CD8-positive, alpha-beta memory T cell (primary cell): Measurements from ENCODE around the gene EZH1. TPM values are rescaled to one million over a fixed set of nuclear protein-coding genes. Genes with fewer than 3 reads are reported as not detected.

ENCODE experiments used
- CTCF ChIA-PET: fragments of 350-600 bp; sonication (Branson Sonifier 250); formaldehyde crosslinking; loops from one replicate; lab custom pipeline; 2021; ENCODE audit warnings: antibody characterized with exemption; lab: Charles Lee
- POLR2A ChIA-PET: fragments of 350-600 bp; sonication (Branson Sonifier 250); formaldehyde crosslinking; loops from one replicate; lab custom pipeline; 2021; ENCODE audit warnings: antibody characterized with exemption; lab: Charles Lee
- DNase-seq, 5 donors: peaks; one replicate each; pipeline versions ENCODE4 v3.0.0 to v3.0.0-alpha.2; 2020 to 2022; ENCODE audit warnings: mixed read lengths in 1 of 5
- H3K27ac ChIP-seq: one replicate; pipeline ENCODE4 v1.7.0; 2013; ENCODE audit warnings: low read depth, mild to moderate bottlenecking, low read length, moderate library complexity
- H3K27me3 ChIP-seq: 2 replicates; pipeline ENCODE4 v1.7.0; 2013; ENCODE audit warnings: low read length, mild to moderate bottlenecking; ENCODE audit not compliant: insufficient read depth, poor library complexity, severe bottlenecking
- H3K36me3 ChIP-seq: 2 replicates; pipeline ENCODE4 v1.7.0; 2013; ENCODE audit warnings: mild to moderate bottlenecking, low read length, moderate library complexity; ENCODE audit not compliant: insufficient read depth
- H3K4me1 ChIP-seq: 2 replicates; pipeline ENCODE4 v1.7.0; 2013; ENCODE audit warnings: mild to moderate bottlenecking, low read length, moderate library complexity; ENCODE audit not compliant: insufficient read depth
- H3K4me3 ChIP-seq: 2 replicates; pipeline ENCODE4 v1.7.0; 2013; ENCODE audit warnings: mild to moderate bottlenecking, low read length
- H3K9me3 ChIP-seq: 2 replicates; pipeline ENCODE4 v1.7.0; 2013; ENCODE audit warnings: mild to moderate bottlenecking, low read length
- H3K27ac Mint-ChIP-seq, 8 donors: one replicate each; pipeline ENCODE4 v1.8.0; 2020 to 2021; ENCODE audit warnings: mixed read lengths in 8 of 8, mild to moderate bottlenecking in 6 of 8, inconsistent platforms in 3 of 8, moderate library complexity in 3 of 8
- H3K27me3 Mint-ChIP-seq, 2 donors: one replicate each; pipeline ENCODE4 v1.8.0; 2020 to 2021; ENCODE audit warnings: mixed read lengths in 2 of 2, mild to moderate bottlenecking in 1 of 2, moderate library complexity in 1 of 2
- H3K36me3 Mint-ChIP-seq, 3 donors: one replicate each; pipeline ENCODE4 v1.8.0; 2020 to 2021; ENCODE audit warnings: mixed read lengths in 3 of 3, inconsistent platforms in 1 of 3, mild to moderate bottlenecking in 1 of 3
- H3K4me1 Mint-ChIP-seq, 3 donors: one replicate each; pipeline ENCODE4 v1.8.0; 2020 to 2021; ENCODE audit warnings: mixed read lengths in 3 of 3, inconsistent platforms in 1 of 3, mild to moderate bottlenecking in 1 of 3
- H3K4me3 Mint-ChIP-seq, 7 donors: one replicate each; pipeline ENCODE4 v1.8.0; 2020 to 2021; ENCODE audit warnings: mixed read lengths in 7 of 7, mild to moderate bottlenecking in 6 of 7, moderate library complexity in 4 of 7, inconsistent platforms in 2 of 7
- H3K9me3 Mint-ChIP-seq, 5 donors: one replicate each; pipeline ENCODE4 v1.8.0; 2020 to 2022; ENCODE audit warnings: mixed read lengths in 5 of 5, mild to moderate bottlenecking in 3 of 5, moderate library complexity in 2 of 5, inconsistent platforms in 1 of 5
- polyA plus RNA-seq: library from polyadenylated mRNA; unstranded; fragments of 300-500 nt; fragmentation: Illumina TruSeq; gene quantifications from one replicate; pipeline ENCODE4 v1.2.3, GENCODE V29; 2021
- total RNA-seq, 2 experiments: library from RNA; stranded (reverse); gene quantifications; one replicate each; pipeline ENCODE4 v1.2.3, GENCODE V29; 2021

The EZH1 gene
- total and polyA plus RNA-seq, 3 experiments from 2014 or later: 37.2 to 42.6 (median 40.8) TPM

GRCh38 chr17:42678951-42679491, 65.8 kb downstream of the EZH1 start:
- Histone ChIP-seq H3K4me3 (peak overlapping the region; percentile 66), H3K27me3 (peaks cover 44% of the 10 kb centered on the region), H3K4me1 (peaks cover 78% of the 10 kb centered on the region), H3K9me3 (no peaks in the 10 kb centered on the region), H3K27ac (peak overlapping the region; percentile 53), H3K36me3 (no peaks in the 10 kb centered on the region)
- Mint-ChIP-seq H3K4me3 (peak overlapping the region; percentile 84 to 91 (median 88)), H3K9me3 (no peaks in the 10 kb centered on the region), H3K4me1 (peaks cover 55 to 81% (median 67%) of the 10 kb centered on the region in 3 donors), H3K36me3 (no peaks in the 10 kb centered on the region), H3K27me3 (peaks cover 38 to 46% of the 10 kb centered on the region in 2 donors), H3K27ac (peak overlapping the region in 7 of 8 donors; percentile 74 to 98 (median 84))
- ChIA-PET CTCF (interaction anchor here (0.6 to 4.9 kb wide), 16 partner anchors 10 to 319 kb away, joined by 3 to 44 read pairs (median 5); partner anchors contain the start of genes PSMC3IP, RETREG3, TUBG1 and VPS25), POLR2A (interaction anchor here (0.5 to 1.9 kb wide), 3 partner anchors 70 to 101 kb away, joined by 5 to 10 read pairs (median 8); partner anchors contain the start of genes PSMC3IP, RETREG3 and TUBG1)
- peak in 3 of 5 donors; percentile 32 to 71 (median 52) for DNase-seq

- Mint-ChIP-seq H3K27me3 (peaks cover 39 to 45% of the 10 kb centered on the region in 2 donors), H3K4me3 (peak overlapping the region; percentile 87 to 91 (median 88)), H3K36me3 (no peaks in the 10 kb centered on the region), H3K9me3 (no peaks in the 10 kb centered on the region), H3K4me1 (peaks cover 51 to 76% (median 63%) of the 10 kb centered on the region in 3 donors), H3K27ac (peak overlapping the region; percentile 66 to 98 (median 82))
- Histone ChIP-seq H3K4me1 (peaks cover 81% of the 10 kb centered on the region), H3K9me3 (no peaks in the 10 kb centered on the region), H3K27me3 (peaks cover 48% of the 10 kb centered on the region), H3K36me3 (no peaks in the 10 kb centered on the region), H3K4me3 (peak overlapping the region; percentile 74), H3K27ac (peak overlapping the region; percentile 73)
- DNase-seq: peak; percentile 50 to 72 (median 60)
- POLR2A ChIA-PET: interaction anchor here (0.6 to 1.9 kb wide), 4 partner anchors 95 to 637 kb away, joined by 3 to 8 read pairs (median 4); partner anchors contain the start of genes PSMC3IP and VPS25
- CTCF ChIA-PET: interaction anchor here (0.6 to 4.9 kb wide), 8 partner anchors 9 to 320 kb away, joined by 4 to 44 read pairs (median 6); partner anchors contain the start of genes PSMC3IP, RETREG3, TUBG1 and VPS25
Measured at GRCh38 chr17:42677921-42678781, 66.7 kb downstream of the EZH1 start.

- Mint-ChIP-seq H3K27ac (peak overlapping the region; percentile 21 to 98 (median 78)), H3K4me1 (peaks cover 44 to 66% (median 56%) of the 10 kb centered on the region in 3 donors), H3K4me3 (peak overlapping the region; percentile 87 to 91 (median 88)), H3K9me3 (no peaks in the 10 kb centered on the region), H3K36me3 (no peaks in the 10 kb centered on the region), H3K27me3 (peaks cover 40 to 41% of the 10 kb centered on the region in 2 donors)
- H3K4me3 ChIP-seq: peak overlapping the region; percentile 74
- H3K9me3 ChIP-seq: no peaks in the 10 kb centered on the region
- no peaks in the 10 kb centered on the region for H3K36me3 ChIP-seq
- peaks cover 72% of the 10 kb centered on the region for H3K4me1 ChIP-seq
- ChIA-PET POLR2A (interaction anchor here (0.6 to 1.4 kb wide), 3 partner anchors 96 to 638 kb away, joined by 3 to 4 read pairs (median 3); partner anchors contain the start of gene VPS25), CTCF (interaction anchor here (1.4 to 4.9 kb wide), 3 partner anchors 16 to 99 kb away, joined by 3 to 44 read pairs (median 5); partner anchors contain the start of genes PSMC3IP, RETREG3 and TUBG1)
- H3K27me3 ChIP-seq: peaks cover 53% of the 10 kb centered on the region
- H3K27ac ChIP-seq: peak overlapping the region; percentile 73
- peak; percentile 91 to 97 (median 95) for DNase-seq
Measured at GRCh38 chr17:42677012-42677857, 67.6 kb downstream of the EZH1 start.

- H3K27me3 ChIP-seq: peaks cover 52% of the 10 kb centered on the region
- Mint-ChIP-seq H3K27ac (peak within 1 kb of the TSS; percentile 21 to 98 (median 78)), H3K9me3 (no peaks in the 10 kb centered on the region), H3K27me3 (peaks cover 38% of the 10 kb centered on the region in 2 donors), H3K4me3 (peak within 1 kb of the TSS; percentile 87 to 91 (median 88)), H3K4me1 (peaks cover 39 to 62% (median 52%) of the 10 kb centered on the region in 3 donors), H3K36me3 (no peaks in the 10 kb centered on the region)
- H3K36me3 ChIP-seq: no peaks in the 10 kb centered on the region
- H3K27ac ChIP-seq: peak within 1 kb of the TSS; percentile 73
- H3K4me1 ChIP-seq: peaks cover 66% of the 10 kb centered on the region
- POLR2A ChIA-PET: no interaction called here
- CTCF ChIA-PET: interaction anchor here (1.2 to 4.9 kb wide), 5 partner anchors 10 to 98 kb away, joined by 3 to 44 read pairs (median 3); partner anchors contain the start of genes PSMC3IP and TUBG2
- peak within 1 kb of the TSS; percentile 74 for H3K4me3 ChIP-seq
- H3K9me3 ChIP-seq: no peaks in the 10 kb centered on the region
- peak in 2 of 5 donors; percentile 14 to 52 for DNase-seq
Measured at GRCh38 chr17:42676424-42677011, 68.3 kb downstream of the EZH1 start, which contains the start of gene PLEKHH3. Gene PLEKHH3 (minus strand): TSS chr17:42676994. CDS start chr17:42676563, 431 bp downstream.

GRCh38 chr17:42675965-42676423, 68.8 kb downstream of the EZH1 start:
- peaks cover 51% of the 10 kb centered on the region for H3K27me3 ChIP-seq
- H3K36me3 ChIP-seq: no peaks in the 10 kb centered on the region
- Mint-ChIP-seq H3K4me3 (peak overlapping the region; percentile 40 to 87 (median 69)), H3K4me1 (peaks cover 38 to 63% (median 50%) of the 10 kb centered on the region in 3 donors), H3K9me3 (no peaks in the 10 kb centered on the region), H3K27me3 (peaks cover 37 to 39% of the 10 kb centered on the region in 2 donors), H3K36me3 (no peaks in the 10 kb centered on the region), H3K27ac (peak overlapping the region in 1 of 8 donors; percentile 51)
- peaks cover 68% of the 10 kb centered on the region for H3K4me1 ChIP-seq
- POLR2A ChIA-PET: no interaction called here
- CTCF ChIA-PET: interaction anchor here (1.2 to 1.6 kb wide), 4 partner anchors 9 to 98 kb away, joined by 3 to 5 read pairs (median 3); partner anchors contain the start of genes PSMC3IP and TUBG2
- H3K27ac ChIP-seq: peak overlapping the region; percentile 57
- DNase-seq: no peak
- H3K4me3 ChIP-seq: peak overlapping the region; percentile 67
- no peaks in the 10 kb centered on the region for H3K9me3 ChIP-seq

GRCh38 chr17:42675348-42675964, 69.4 kb downstream of the EZH1 start:
- peaks cover 53% of the 10 kb centered on the region for H3K27me3 ChIP-seq
- H3K27ac ChIP-seq: peak overlapping the region; percentile 57
- peak overlapping the region; percentile 67 for H3K4me3 ChIP-seq
- no peak overlapping the region for H3K27ac Mint-ChIP-seq
- H3K4me1 Mint-ChIP-seq: peaks cover 35 to 64% (median 47%) of the 10 kb centered on the region in 3 donors
- CTCF ChIA-PET: interaction anchor here (1.2 to 1.6 kb wide), 4 partner anchors 9 to 97 kb away, joined by 3 to 5 read pairs (median 3); partner anchors contain the start of genes PSMC3IP and TUBG2
- no peaks in the 10 kb centered on the region for H3K36me3 ChIP-seq
- POLR2A ChIA-PET: no interaction called here
- H3K36me3 Mint-ChIP-seq: no peaks in the 10 kb centered on the region
- H3K9me3 ChIP-seq: no peaks in the 10 kb centered on the region
- no peak for DNase-seq
- peaks cover 0 to under 1% (median 0%) of the 10 kb centered on the region in 5 donors for H3K9me3 Mint-ChIP-seq
- H3K4me3 Mint-ChIP-seq: peak overlapping the region in 3 of 7 donors; percentile 8 to 81 (median 61)
- H3K27me3 Mint-ChIP-seq: peaks cover 39 to 44% of the 10 kb centered on the region in 2 donors
- H3K4me1 ChIP-seq: peaks cover 71% of the 10 kb centered on the region
